ENCODE data around the gene GNB2.

The GNB2 gene

DNA sequence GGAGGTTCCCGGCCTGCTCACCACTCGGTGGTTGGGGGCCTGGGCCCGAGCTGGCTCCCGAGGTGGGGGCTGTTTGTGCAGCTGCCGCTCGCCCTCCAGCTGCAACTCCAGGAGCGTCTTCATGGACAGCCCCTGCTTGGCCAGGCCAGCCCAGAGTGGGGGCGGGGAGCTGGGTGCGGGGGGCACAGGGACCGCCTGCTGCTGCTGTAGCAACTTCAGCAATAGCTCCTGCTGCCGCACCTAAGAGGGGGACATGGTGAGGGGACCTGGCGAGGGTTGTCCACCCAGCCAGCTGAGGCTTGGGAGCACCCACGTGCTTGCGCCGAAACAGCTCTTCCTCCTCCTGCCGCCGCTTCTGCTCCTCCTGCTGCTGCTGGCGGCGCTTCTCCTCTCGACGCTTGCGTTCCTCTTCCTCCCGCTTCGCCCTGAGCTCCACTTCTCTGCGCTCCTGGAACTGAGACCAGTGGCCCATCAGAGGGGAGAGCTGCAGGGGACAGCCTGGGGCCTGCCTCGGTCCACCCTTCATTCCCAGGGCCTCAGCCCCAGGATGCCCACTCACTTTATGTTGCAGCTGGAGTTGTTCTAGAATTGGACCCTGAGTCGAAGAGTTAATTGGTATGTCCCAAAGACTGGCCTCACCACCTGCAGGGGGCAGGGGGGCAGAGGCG lies 9.6 kb downstream of the GNB2 start:
- H3K27me3 ChIP-seq (ENCODE audit: control insufficient read depth, insufficient read depth, low read length): no peaks in the 10 kb centered on the region
- H3K4me3 ChIP-seq (ENCODE audit: low read depth, low read length): no peak overlapping the region
- no peaks in the 10 kb centered on the region for H3K9me3 ChIP-seq (ENCODE audit: control insufficient read depth, insufficient read depth, low read length)
- no peaks in the 10 kb centered on the region for H3K4me1 ChIP-seq (ENCODE audit: control insufficient read depth, insufficient read depth, low read length)
- H3K36me3 ChIP-seq (ENCODE audit: control insufficient read depth, insufficient read depth, low read length): peaks cover 99% of the 10 kb centered on the region
- no peak overlapping the region for H3K9ac ChIP-seq (ENCODE audit: low read depth, low read length)
- H3K27ac ChIP-seq (ENCODE audit: low read depth, low read length): no peak overlapping the region

DNA sequence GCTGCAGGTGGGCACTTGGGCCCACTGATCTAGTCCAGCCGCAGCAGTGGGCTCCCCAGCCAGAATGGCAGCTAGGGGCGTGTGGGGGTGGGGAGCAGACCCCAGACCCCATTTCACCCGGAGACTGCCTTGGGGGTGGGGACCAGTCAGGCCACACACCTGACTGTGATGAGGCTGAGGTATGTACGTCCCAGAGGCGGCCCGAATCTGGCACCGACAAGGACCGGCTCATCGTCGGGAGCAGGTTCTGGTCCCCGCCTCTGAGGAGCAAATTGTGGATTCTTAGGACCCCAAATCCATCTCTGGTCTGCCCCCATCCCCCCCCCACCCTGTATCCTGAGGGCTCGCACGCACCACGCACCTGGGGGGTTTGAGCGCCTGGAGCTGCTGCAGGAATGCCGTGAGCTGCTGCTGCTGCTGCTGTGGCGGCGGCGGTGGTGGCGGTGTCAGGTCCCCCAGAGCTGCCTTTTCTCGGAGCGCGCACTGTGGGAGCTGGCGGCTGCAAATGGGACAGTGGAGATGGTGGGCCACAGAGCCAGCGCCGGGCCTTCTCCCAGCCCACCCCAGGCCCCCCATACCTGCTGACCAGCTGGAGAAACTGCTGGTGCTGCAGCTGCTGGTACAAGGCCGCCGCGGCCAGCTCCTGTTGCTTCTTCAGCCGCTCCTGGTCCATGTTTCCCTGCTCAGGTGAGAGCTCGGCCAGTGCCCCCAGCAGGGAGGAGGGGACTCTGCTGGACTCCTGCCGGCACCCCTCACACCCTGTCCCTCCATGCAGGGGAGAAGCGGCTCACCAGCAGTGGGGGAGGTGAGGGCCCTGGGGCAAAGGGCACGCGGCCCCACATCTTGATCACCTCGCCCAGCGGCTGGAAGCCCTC lies 10.4 kb downstream of the GNB2 start:
- Histone ChIP-seq H3K9ac (ENCODE audit: low read depth, low read length) (no peak overlapping the region), H3K27me3 (ENCODE audit: control insufficient read depth, insufficient read depth, low read length) (no peaks in the 10 kb centered on the region), H3K36me3 (ENCODE audit: control insufficient read depth, insufficient read depth, low read length) (peaks cover 99% of the 10 kb centered on the region), H3K27ac (ENCODE audit: low read depth, low read length) (no peak overlapping the region), H3K9me3 (ENCODE audit: control insufficient read depth, insufficient read depth, low read length) (no peaks in the 10 kb centered on the region), H3K4me1 (ENCODE audit: control insufficient read depth, insufficient read depth, low read length) (no peaks in the 10 kb centered on the region), H3K4me3 (ENCODE audit: low read depth, low read length) (no peak overlapping the region)

DNA sequence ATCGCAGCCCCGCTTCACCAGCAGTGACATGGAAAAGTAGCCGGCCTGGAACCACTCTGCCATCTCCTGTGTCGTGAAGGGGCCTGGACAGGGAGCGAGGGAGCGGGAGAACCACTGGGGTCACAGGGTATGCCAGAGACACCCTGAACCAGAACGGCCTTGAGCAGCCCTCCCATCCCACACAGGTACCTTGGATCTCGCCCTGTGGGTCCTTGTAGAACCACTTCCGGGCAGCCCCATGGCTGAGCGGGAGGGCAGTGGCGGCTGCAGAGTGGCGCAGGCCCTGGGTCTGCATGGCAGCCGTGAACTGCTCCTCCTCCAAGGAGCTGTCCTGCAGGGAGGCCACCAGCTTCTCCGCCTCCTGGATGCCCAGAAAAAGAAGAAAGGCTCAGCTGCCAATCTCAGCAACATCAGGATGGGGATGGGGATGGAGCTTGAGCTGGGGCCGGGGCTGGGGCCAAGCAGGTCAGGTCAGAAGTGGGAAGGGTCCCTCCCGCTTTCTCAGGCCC lies 11.0 kb downstream of the GNB2 start:
- Histone ChIP-seq H3K27ac (ENCODE audit: low read depth, low read length) (no peak overlapping the region), H3K4me3 (ENCODE audit: low read depth, low read length) (no peak overlapping the region), H3K9me3 (ENCODE audit: control insufficient read depth, insufficient read depth, low read length) (no peaks in the 10 kb centered on the region), H3K27me3 (ENCODE audit: control insufficient read depth, insufficient read depth, low read length) (no peaks in the 10 kb centered on the region), H3K36me3 (ENCODE audit: control insufficient read depth, insufficient read depth, low read length) (peaks cover 99% of the 10 kb centered on the region), H3K9ac (ENCODE audit: low read depth, low read length) (no peak overlapping the region), H3K4me1 (ENCODE audit: control insufficient read depth, insufficient read depth, low read length) (no peaks in the 10 kb centered on the region)

DNA sequence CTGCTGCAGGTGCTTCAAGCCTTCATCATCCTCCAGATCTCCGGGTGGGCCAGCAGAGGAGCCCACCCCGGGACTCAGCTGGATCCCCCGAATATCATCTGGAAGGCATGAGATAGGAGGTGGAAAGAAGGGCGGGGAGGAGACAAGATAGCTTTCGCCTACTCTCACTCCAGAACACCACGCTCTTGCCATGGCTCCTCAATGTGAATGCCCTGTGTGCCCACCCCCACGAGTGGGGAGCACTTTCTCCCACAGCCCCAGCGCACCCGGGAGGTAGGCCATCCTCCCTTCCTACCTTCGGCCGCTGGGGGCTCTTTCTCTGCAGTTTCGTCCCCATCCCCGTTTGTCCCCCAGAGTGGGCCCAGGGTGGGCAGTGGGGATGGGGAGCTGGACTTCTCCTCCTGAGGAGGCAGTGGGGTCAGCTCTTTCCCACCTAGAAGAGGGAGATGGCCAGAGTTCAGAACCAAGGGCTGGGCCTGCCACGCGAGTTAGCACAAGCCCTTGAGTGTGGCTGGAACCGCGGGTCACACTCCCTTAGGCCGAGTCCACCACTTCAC lies 11.6 kb downstream of the GNB2 start:
- peaks cover 99% of the 10 kb centered on the region for H3K36me3 ChIP-seq (ENCODE audit: control insufficient read depth, insufficient read depth, low read length)
- no peaks in the 10 kb centered on the region for H3K4me1 ChIP-seq (ENCODE audit: control insufficient read depth, insufficient read depth, low read length)
- H3K4me3 ChIP-seq (ENCODE audit: low read depth, low read length): no peak overlapping the region
- H3K9me3 ChIP-seq (ENCODE audit: control insufficient read depth, insufficient read depth, low read length): no peaks in the 10 kb centered on the region
- no peak overlapping the region for H3K9ac ChIP-seq (ENCODE audit: low read depth, low read length)
- no peak overlapping the region for H3K27ac ChIP-seq (ENCODE audit: low read depth, low read length)
- no peaks in the 10 kb centered on the region for H3K27me3 ChIP-seq (ENCODE audit: control insufficient read depth, insufficient read depth, low read length)

DNA sequence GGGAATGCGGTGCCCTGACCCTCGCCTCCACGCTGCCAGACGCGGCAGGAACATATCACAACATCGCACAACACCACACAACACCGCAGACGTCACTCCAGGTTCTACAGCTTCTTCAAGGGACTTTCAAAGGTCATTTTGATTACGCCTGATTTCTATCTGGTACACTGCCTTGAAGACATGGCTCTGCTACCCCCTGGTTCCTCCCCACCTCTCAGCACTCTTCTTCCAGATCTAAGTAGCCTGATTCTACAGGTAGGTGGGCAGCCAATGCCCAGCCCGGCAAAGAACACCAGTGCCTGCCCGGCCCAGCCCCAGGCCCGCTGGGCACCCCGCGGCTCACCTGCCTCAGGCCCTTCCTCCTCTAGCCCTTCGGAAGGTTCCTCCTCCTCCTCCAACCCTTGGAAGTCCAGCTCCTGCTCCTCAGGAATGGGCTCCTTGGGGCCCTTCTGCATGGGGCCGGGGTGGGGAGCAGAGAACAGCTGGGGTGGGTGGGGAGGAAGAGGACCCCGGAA lies 12.1 kb downstream of the GNB2 start:
- Histone ChIP-seq H3K4me3 (ENCODE audit: low read depth, low read length) (no peak overlapping the region), H3K27ac (ENCODE audit: low read depth, low read length) (no peak overlapping the region), H3K27me3 (ENCODE audit: control insufficient read depth, insufficient read depth, low read length) (no peaks in the 10 kb centered on the region), H3K4me1 (ENCODE audit: control insufficient read depth, insufficient read depth, low read length) (no peaks in the 10 kb centered on the region), H3K36me3 (ENCODE audit: control insufficient read depth, insufficient read depth, low read length) (peaks cover 96% of the 10 kb centered on the region), H3K9me3 (ENCODE audit: control insufficient read depth, insufficient read depth, low read length) (no peaks in the 10 kb centered on the region), H3K9ac (ENCODE audit: low read depth, low read length) (no peak overlapping the region)

DNA sequence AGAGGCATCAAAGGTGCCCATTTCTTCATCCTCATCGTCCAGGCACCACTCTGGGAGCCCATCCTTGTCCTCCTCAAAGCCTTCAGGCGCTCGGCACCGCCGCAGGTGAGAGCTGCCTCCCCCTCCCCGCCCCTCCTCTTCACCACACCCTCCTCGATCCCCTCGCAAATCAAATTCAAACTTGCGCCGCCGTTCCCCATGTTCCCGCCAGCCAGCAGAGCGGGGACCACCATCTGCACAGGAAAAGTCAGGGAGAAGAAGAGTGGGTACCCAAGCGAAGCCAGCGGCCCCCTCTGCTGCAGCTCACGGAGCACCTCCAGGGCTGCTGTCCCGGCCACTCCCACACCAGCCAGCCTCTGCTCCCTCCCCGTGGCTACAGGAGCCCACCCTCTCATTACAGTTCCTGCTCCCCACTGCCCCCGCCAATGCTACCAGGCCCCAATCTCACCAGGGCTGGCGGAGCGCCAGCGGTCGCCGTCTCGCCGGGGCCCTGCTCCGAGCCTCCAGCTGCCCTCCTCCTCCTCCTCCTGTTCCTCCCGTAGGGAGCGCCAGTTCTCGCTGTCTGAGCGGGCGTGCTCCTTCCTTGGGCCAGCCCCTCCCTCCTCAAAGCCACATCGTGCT lies 12.8 kb downstream of the GNB2 start:
- H3K36me3 ChIP-seq (ENCODE audit: control insufficient read depth, insufficient read depth, low read length): peaks cover 96% of the 10 kb centered on the region
- H3K4me1 ChIP-seq (ENCODE audit: control insufficient read depth, insufficient read depth, low read length): peaks cover 6% of the 10 kb centered on the region; the same call in 1 of the 2 replicates
- H3K27ac ChIP-seq (ENCODE audit: low read depth, low read length): no peak overlapping the region
- no peaks in the 10 kb centered on the region for H3K9me3 ChIP-seq (ENCODE audit: control insufficient read depth, insufficient read depth, low read length)
- H3K9ac ChIP-seq (ENCODE audit: low read depth, low read length): no peak overlapping the region
- H3K27me3 ChIP-seq (ENCODE audit: control insufficient read depth, insufficient read depth, low read length): no peaks in the 10 kb centered on the region
- H3K4me3 ChIP-seq (ENCODE audit: low read depth, low read length): no peak overlapping the region

DNA sequence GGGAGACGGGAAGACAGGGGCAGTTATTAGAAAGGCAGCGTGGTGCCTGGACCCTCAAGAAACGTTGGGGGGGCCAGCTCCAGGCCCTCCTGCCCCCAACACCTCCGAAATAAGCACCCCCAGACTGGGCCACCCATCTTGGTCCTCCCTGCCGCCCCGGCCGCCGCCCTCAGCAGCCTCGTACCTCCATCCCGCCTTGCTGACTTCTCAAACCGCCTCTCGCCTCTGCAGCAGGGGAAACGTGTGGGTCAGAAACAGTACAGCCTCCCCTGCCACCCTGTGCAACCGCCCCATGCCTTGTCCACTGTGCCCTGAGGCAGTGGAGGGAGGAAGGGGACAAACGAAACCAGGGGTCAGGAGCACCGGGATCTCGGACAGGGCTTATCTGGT lies 13.3 kb downstream of the GNB2 start:
- Histone ChIP-seq H3K4me1 (ENCODE audit: control insufficient read depth, insufficient read depth, low read length) (peaks cover 9% of the 10 kb centered on the region), H3K36me3 (ENCODE audit: control insufficient read depth, insufficient read depth, low read length) (peaks cover 93% of the 10 kb centered on the region), H3K27ac (ENCODE audit: low read depth, low read length) (no peak overlapping the region), H3K9ac (ENCODE audit: low read depth, low read length) (no peak overlapping the region), H3K27me3 (ENCODE audit: control insufficient read depth, insufficient read depth, low read length) (no peaks in the 10 kb centered on the region), H3K4me3 (ENCODE audit: low read depth, low read length) (no peak overlapping the region), H3K9me3 (ENCODE audit: control insufficient read depth, insufficient read depth, low read length) (no peaks in the 10 kb centered on the region)

DNA sequence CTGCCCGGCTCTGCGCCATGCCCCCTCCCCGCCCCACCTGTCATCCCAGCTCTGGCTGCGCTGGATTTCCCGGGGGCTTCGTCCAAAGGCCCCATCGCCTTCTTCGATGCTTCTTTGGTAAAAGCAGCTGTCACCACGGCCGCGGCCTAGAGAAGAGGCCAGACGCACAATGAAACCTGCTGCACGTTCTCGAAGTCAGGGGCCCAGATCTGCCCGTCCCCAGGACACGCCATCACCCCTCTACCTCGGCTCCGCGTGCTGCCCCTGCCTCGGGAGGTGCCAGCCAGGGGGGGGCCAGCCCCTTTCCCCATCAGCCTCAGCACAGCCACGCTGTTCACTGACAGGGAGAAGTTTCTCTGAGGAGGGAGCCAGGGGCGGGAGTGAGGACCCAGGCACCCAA lies 13.7 kb downstream of the GNB2 start:
- Histone ChIP-seq H3K27me3 (ENCODE audit: control insufficient read depth, insufficient read depth, low read length) (no peaks in the 10 kb centered on the region), H3K36me3 (ENCODE audit: control insufficient read depth, insufficient read depth, low read length) (peaks cover 88% of the 10 kb centered on the region), H3K4me3 (ENCODE audit: low read depth, low read length) (no peak overlapping the region), H3K27ac (ENCODE audit: low read depth, low read length) (no peak overlapping the region), H3K9ac (ENCODE audit: low read depth, low read length) (no peak overlapping the region), H3K9me3 (ENCODE audit: control insufficient read depth, insufficient read depth, low read length) (no peaks in the 10 kb centered on the region), H3K4me1 (ENCODE audit: control insufficient read depth, insufficient read depth, low read length) (peaks cover 12% of the 10 kb centered on the region)

DNA sequence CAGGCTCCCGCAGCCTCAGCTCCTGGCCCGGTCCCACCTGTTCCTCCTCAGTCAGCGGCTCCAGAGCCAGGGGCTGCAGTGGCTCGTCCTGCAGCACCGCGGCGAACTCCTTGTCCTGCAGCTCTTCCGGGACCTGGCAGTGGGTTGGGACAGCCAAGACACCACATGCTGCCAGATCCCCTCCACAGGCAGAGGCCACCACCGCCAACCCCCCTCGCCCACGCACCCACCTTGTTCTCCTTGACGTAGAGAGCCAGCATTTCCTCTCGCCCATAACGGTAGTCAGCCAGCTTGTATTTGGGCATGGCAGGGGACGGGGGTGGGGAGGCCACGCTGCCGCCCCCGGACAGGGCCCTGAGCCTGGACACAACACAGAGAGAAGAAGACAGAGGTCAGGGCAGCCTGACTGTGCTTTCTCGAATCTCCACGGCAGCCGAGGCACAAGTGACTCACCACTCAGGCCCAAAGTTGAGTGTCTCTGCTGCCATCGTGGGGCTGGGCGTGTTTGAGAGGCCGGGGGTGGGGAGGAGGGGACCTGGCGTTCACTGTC lies 14.3 kb downstream of the GNB2 start:
- Histone ChIP-seq H3K9me3 (ENCODE audit: control insufficient read depth, insufficient read depth, low read length) (no peaks in the 10 kb centered on the region), H3K27ac (ENCODE audit: low read depth, low read length) (no peak overlapping the region), H3K36me3 (ENCODE audit: control insufficient read depth, insufficient read depth, low read length) (peaks cover 83% of the 10 kb centered on the region), H3K27me3 (ENCODE audit: control insufficient read depth, insufficient read depth, low read length) (no peaks in the 10 kb centered on the region), H3K4me1 (ENCODE audit: control insufficient read depth, insufficient read depth, low read length) (peaks cover 18% of the 10 kb centered on the region), H3K4me3 (ENCODE audit: low read depth, low read length) (no peak overlapping the region), H3K9ac (ENCODE audit: low read depth, low read length) (no peak overlapping the region)

DNA sequence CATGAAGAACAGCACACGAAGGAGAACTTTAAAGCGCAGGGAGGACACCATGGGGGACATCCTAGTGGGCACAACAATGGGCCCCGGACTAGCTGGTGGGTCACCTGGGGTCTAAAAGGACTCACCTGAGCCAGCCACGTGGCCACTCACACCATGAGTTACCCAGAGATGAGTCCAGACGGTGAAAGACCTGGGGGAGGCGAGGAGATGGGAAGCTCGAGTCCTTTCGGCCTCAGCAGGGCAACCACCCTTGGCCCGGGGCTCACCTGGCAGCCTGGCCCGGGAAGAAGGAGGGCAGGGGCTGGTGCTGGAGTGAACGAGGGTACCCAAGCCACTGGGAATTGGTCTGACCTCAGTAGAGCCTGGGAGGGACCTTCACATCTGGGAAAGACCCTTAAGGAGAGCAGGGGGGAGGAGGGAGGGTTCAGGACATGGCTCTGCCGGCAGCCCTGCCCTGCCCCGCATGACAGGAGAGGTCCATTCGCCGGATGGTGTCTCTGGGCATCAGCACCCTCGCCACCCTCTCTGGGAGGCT lies 14.9 kb downstream of the GNB2 start:
- peaks cover 77% of the 10 kb centered on the region for H3K36me3 ChIP-seq (ENCODE audit: control insufficient read depth, insufficient read depth, low read length)

More for the DNA sequence above, 14.9 kb downstream of the GNB2 start:
- Histone ChIP-seq H3K4me1 (ENCODE audit: control insufficient read depth, insufficient read depth, low read length) (peaks cover 19% of the 10 kb centered on the region), H3K9ac (ENCODE audit: low read depth, low read length) (no peak overlapping the region), H3K4me3 (ENCODE audit: low read depth, low read length) (no peak overlapping the region), H3K27me3 (ENCODE audit: control insufficient read depth, insufficient read depth, low read length) (no peaks in the 10 kb centered on the region), H3K27ac (ENCODE audit: low read depth, low read length) (no peak overlapping the region), H3K9me3 (ENCODE audit: control insufficient read depth, insufficient read depth, low read length) (no peaks in the 10 kb centered on the region)
